ENCODE results near the gene SPSB1. TPM values are rescaled to one million over a fixed set of nuclear protein-coding genes. Genes with fewer than 3 reads are reported as not detected.

The SPSB1 gene
- total and polyA plus RNA-seq, 2 of the 4 experiments (the other 2 are of a cell fraction), result 16.7 to 19.8 TPM

DNA sequence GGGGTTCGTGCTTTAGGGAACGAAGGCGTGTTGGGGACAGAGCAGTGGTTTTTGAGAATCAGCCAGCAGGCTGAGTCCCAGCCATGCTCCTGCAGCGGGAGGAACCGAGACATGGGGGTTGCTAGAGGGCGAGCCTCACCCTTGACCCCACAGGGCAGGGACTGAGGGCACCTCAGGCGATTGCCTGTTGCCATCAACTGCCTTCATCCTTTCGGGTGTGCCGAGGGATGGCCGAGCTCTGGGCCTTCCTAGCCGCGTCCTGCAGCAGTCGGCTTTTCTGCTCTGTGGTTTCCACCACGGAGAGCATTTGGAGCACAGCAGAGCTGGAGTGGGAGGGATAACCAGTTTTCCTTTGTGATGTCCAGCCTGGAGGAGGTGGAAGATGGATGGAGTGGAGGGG lies 13.3 kb downstream of the SPSB1 start:
- intact Hi-C loops (cut with micrococcal nuclease), result no loop called here
- Histone ChIP-seq H3K14ac (replicated peaks; ENCODE audit: low read depth, low read length) (no peak overlapping the region), H2AK9ac (replicated peaks; ENCODE audit: low read depth, low read length, poor library complexity) (no peak overlapping the region), H2AK5ac (ENCODE audit: low read depth, low read length) (no peak overlapping the region), H3K36me3 (ENCODE audit: control insufficient read depth, insufficient read depth, low read length) (peaks cover 4% of the 10 kb centered on the region; the same call in 1 of the 2 replicates), H3K4me2 (ENCODE audit: low read depth, low read length) (no peak overlapping the region), H4K91ac (ENCODE audit: insufficient read depth, low read depth, low read length) (no peak overlapping the region), H2BK120ac (ENCODE audit: low read depth, low read length) (no peak overlapping the region), H3K23ac (ENCODE audit: low read depth, low read length) (no peak overlapping the region), H3K9ac (ENCODE audit: low read depth, low read length) (no peak overlapping the region), H3K4me3 (ENCODE audit: insufficient read depth, low read depth, low read length) (no peak overlapping the region), H3K9me3 (ENCODE audit: control insufficient read depth, insufficient read depth, low read length) (no peaks in the 10 kb centered on the region), H3K56ac (ENCODE audit: extremely low read depth, insufficient read depth, low read length) (no peak overlapping the region), H3K27me3 (ENCODE audit: control insufficient read depth, insufficient read depth, low read length) (no peaks in the 10 kb centered on the region), H4K5ac (ENCODE audit: low read depth, low read length) (no peak overlapping the region), H2BK20ac (ENCODE audit: low read depth, low read length) (no peak overlapping the region), H3K27ac (ENCODE audit: insufficient read depth, low read length) (no peak overlapping the region), H3K4ac (ENCODE audit: low read depth, low read length) (no peak overlapping the region), H3K18ac (ENCODE audit: low read depth, low read length) (no peak overlapping the region), H2AFZ (replicated peaks; ENCODE audit: low read length, poor library complexity) (no peak overlapping the region), H3K4me1 (ENCODE audit: control insufficient read depth, insufficient read depth, low read length) (peaks cover 17% of the 10 kb centered on the region), H2BK5ac (ENCODE audit: low read depth, low read length, poor library complexity, severe bottlenecking) (no peak overlapping the region), H3K9me1 (ENCODE audit: insufficient read depth, low read length) (peaks cover 42% of the 10 kb centered on the region), H4K20me1 (ENCODE audit: insufficient read depth, low read length) (peaks cover 93% of the 10 kb centered on the region), H3K79me1 (ENCODE audit: low read depth in 1 of 2, low read length in 2 of 2) (peaks cover 40 to 92% of the 10 kb centered on the region in 2 experiments), H2BK15ac (ENCODE audit: low read depth, low read length) (no peak overlapping the region), H4K8ac (ENCODE audit: low read depth in 2 of 2, low read length in 2 of 2) (no peak overlapping the region)
- ATAC-seq (ENCODE audit: low read depth) (no peak), DNase-seq (no peak)
- CTCF ChIA-PET, result no interaction called here
- POLR2A ChIA-PET (ENCODE audit: unreplicated experiment), result no interaction called here
- in situ Hi-C loops (cut with MboI; ENCODE audit: low sequenced_read_pairs), result no loop called here
- TF ChIP-seq FOS (IDR thresholded peaks at IDR 0.05; ENCODE audit: low read depth, low read length), result no peak
- TF ChIP-seq, protein P1, sequence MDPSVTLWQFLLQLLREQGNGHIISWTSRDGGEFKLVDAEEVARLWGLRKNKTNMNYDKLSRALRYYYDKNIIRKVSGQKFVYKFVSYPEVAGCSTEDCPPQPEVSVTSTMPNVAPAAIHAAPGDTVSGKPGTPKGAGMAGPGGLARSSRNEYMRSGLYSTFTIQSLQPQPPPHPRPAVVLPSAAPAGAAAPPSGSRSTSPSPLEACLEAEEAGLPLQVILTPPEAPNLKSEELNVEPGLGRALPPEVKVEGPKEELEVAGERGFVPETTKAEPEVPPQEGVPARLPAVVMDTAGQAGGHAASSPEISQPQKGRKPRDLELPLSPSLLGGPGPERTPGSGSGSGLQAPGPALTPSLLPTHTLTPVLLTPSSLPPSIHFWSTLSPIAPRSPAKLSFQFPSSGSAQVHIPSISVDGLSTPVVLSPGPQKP (IDR thresholded peaks at IDR 0.05; ENCODE audit: borderline replicate concordance, low read depth, low read length), result no peak
- TF ChIP-seq RAD21 (IDR thresholded peaks at IDR 0.05; ENCODE audit: low read length), result no peak
- no peak for TF ChIP-seq SMC3 (IDR thresholded peaks at IDR 0.05; ENCODE audit: low read depth, low read length)
- TF ChIP-seq CHD1 (IDR thresholded peaks at IDR 0.05; ENCODE audit: low read depth, low read length), result no peak
- TF ChIP-seq BHLHE40 (IDR thresholded peaks at IDR 0.05; ENCODE audit: low read depth, low read length), result no peak
- no peak for TF ChIP-seq CEBPB (IDR thresholded peaks at IDR 0.05; ENCODE audit: low read depth, low read length)
- TF ChIP-seq RCOR1 (IDR thresholded peaks at IDR 0.05; ENCODE audit: insufficient replicate concordance, low read length), result no peak
- TF ChIP-seq MXI1 (IDR thresholded peaks at IDR 0.05; ENCODE audit: borderline replicate concordance, low read depth, low read length), result no peak
- TF ChIP-seq MAFK (IDR thresholded peaks at IDR 0.05; ENCODE audit: low read depth, low read length), result no peak
- no peak for TF ChIP-seq MAZ (IDR thresholded peaks at IDR 0.05; ENCODE audit: borderline replicate concordance, low read depth, low read length)
- no peak for TF ChIP-seq POLR2A (IDR thresholded peaks at IDR 0.05; ENCODE audit: low read depth, low read length)
- TF ChIP-seq RFX5 (IDR thresholded peaks at IDR 0.05; ENCODE audit: low read depth, low read length), result no peak
- TF ChIP-seq, protein P2, sequence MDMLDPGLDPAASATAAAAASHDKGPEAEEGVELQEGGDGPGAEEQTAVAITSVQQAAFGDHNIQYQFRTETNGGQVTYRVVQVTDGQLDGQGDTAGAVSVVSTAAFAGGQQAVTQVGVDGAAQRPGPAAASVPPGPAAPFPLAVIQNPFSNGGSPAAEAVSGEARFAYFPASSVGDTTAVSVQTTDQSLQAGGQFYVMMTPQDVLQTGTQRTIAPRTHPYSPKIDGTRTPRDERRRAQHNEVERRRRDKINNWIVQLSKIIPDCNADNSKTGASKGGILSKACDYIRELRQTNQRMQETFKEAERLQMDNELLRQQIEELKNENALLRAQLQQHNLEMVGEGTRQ (IDR thresholded peaks at IDR 0.05; ENCODE audit: low read depth, low read length), result no peak
- no TSS peak for BruUV-seq (replicated peaks)
- dilution Hi-C loops (cut with HindIII; ENCODE audit: low sequenced_read_pairs, unreplicated experiment), result no loop called here
- 100% methylated on average over 3 of the region's 14 CpGs; no CpG with 5 or more reads in 1 of the 2 experiments for WGBS, 2 experiments (ENCODE audit: extremely low coverage in 2 of 2, insufficient read length in 1 of 2)

Data from IMR-90 (cell line).